Measurements from ENCODE around the gene YWHAH. TPM values are rescaled to one million over a fixed set of nuclear protein-coding genes. Genes with fewer than 3 reads are reported as not detected.

The YWHAH gene
- total RNA-seq, 2 donors from 2014 or later, result 162 to 193 TPM

DNA sequence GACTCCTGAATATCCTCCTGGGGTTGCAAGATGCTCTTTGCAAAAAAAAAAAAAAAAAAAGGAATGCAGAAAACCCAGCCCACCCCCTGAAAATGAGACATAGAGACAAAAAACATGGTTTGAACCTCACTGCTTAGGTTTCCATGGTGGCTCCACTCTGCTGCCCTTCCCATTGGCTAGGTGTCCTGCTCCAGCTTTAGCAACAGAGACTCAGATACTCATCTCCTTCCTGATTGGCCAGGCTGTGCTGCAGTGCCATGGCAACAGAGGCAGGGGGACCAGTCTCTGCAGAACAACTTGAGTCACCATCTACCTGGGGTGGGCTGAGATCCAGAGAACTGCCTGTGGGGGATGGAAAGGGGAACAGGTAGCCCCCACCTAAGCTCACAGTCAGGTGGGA lies 17.4 kb upstream of the YWHAH start:
- no peaks in the 10 kb centered on the region for H3K9me3 ChIP-seq (ENCODE audit: control insufficient read depth, low read length)
- TF ChIP-seq, protein P1, sequence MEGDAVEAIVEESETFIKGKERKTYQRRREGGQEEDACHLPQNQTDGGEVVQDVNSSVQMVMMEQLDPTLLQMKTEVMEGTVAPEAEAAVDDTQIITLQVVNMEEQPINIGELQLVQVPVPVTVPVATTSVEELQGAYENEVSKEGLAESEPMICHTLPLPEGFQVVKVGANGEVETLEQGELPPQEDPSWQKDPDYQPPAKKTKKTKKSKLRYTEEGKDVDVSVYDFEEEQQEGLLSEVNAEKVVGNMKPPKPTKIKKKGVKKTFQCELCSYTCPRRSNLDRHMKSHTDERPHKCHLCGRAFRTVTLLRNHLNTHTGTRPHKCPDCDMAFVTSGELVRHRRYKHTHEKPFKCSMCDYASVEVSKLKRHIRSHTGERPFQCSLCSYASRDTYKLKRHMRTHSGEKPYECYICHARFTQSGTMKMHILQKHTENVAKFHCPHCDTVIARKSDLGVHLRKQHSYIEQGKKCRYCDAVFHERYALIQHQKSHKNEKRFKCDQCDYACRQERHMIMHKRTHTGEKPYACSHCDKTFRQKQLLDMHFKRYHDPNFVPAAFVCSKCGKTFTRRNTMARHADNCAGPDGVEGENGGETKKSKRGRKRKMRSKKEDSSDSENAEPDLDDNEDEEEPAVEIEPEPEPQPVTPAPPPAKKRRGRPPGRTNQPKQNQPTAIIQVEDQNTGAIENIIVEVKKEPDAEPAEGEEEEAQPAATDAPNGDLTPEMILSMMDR (conservative IDR thresholded peaks at IDR 0.05), result no peak
- H3K36me3 ChIP-seq (ENCODE audit: control insufficient read depth, insufficient read depth, low read length), result no peaks in the 10 kb centered on the region
- peak; percentile 81 for DNase-seq
- no peak overlapping the region for H3K27ac ChIP-seq (ENCODE audit: low read depth, low read length)
- no peaks in the 10 kb centered on the region for H3K27me3 ChIP-seq (ENCODE audit: control insufficient read depth, insufficient read depth, low read length, poor library complexity, severe bottlenecking)
- H3K27me3 Mint-ChIP-seq (ENCODE audit: insufficient read depth), result no peaks in the 10 kb centered on the region
- H3K4me3 ChIP-seq (ENCODE audit: low read length), result no peak overlapping the region
- no peak overlapping the region for H3K9ac ChIP-seq (ENCODE audit: extremely low read depth, low read length, poor library complexity, severe bottlenecking)
- H3K4me3 Mint-ChIP-seq, result no peak overlapping the region
- H3K4me1 Mint-ChIP-seq, result no peaks in the 10 kb centered on the region
- no peaks in the 10 kb centered on the region for H3K36me3 Mint-ChIP-seq (ENCODE audit: low read depth)
- no peaks in the 10 kb centered on the region for H3K9me3 Mint-ChIP-seq
- H3K27ac Mint-ChIP-seq, result no peak overlapping the region
- no peaks in the 10 kb centered on the region for H3K4me1 ChIP-seq (ENCODE audit: control insufficient read depth, insufficient read depth, low read length)

DNA sequence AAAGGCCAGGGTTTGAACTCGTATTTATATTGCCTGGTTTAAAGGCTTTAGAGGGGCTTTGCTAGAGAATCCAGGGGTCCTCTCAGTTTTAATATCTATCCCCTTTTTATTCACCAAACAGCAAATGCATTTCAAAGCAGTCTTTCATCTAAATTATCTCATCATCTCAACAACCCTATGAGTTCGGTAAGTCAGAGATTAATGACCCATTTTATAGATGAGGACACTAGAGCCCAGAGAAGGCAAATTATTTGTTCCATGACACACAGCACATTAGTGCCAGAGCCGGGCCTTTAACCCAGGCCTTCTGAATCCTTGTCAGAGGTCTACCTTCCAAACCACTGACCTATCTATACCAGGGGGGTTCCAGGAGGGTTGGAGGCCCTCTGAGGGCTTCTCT lies 16.8 kb upstream of the YWHAH start:
- H3K4me3 Mint-ChIP-seq, result no peak overlapping the region
- H3K36me3 Mint-ChIP-seq (ENCODE audit: low read depth), result no peaks in the 10 kb centered on the region
- Histone ChIP-seq H3K9ac (ENCODE audit: extremely low read depth, low read length, poor library complexity, severe bottlenecking) (no peak overlapping the region), H3K4me1 (ENCODE audit: control insufficient read depth, insufficient read depth, low read length) (no peaks in the 10 kb centered on the region), H3K27me3 (ENCODE audit: control insufficient read depth, insufficient read depth, low read length, poor library complexity, severe bottlenecking) (no peaks in the 10 kb centered on the region), H3K9me3 (ENCODE audit: control insufficient read depth, low read length) (no peaks in the 10 kb centered on the region), H3K36me3 (ENCODE audit: control insufficient read depth, insufficient read depth, low read length) (no peaks in the 10 kb centered on the region), H3K4me3 (ENCODE audit: low read length) (no peak overlapping the region), H3K27ac (ENCODE audit: low read depth, low read length) (no peak overlapping the region)
- H3K27me3 Mint-ChIP-seq (ENCODE audit: insufficient read depth), result no peaks in the 10 kb centered on the region
- H3K27ac Mint-ChIP-seq, result no peak overlapping the region
- H3K9me3 Mint-ChIP-seq, result no peaks in the 10 kb centered on the region
- WGBS, 2 experiments (ENCODE audit: insufficient coverage in 1 of 2, insufficient read length in 1 of 2), result 77 to 82% methylated on average over 2 to 3 of the region's 3 CpGs
- no peak for DNase-seq
- no peaks in the 10 kb centered on the region for H3K4me1 Mint-ChIP-seq
- TF ChIP-seq, protein P1 (conservative IDR thresholded peaks at IDR 0.05), result no peak

DNA sequence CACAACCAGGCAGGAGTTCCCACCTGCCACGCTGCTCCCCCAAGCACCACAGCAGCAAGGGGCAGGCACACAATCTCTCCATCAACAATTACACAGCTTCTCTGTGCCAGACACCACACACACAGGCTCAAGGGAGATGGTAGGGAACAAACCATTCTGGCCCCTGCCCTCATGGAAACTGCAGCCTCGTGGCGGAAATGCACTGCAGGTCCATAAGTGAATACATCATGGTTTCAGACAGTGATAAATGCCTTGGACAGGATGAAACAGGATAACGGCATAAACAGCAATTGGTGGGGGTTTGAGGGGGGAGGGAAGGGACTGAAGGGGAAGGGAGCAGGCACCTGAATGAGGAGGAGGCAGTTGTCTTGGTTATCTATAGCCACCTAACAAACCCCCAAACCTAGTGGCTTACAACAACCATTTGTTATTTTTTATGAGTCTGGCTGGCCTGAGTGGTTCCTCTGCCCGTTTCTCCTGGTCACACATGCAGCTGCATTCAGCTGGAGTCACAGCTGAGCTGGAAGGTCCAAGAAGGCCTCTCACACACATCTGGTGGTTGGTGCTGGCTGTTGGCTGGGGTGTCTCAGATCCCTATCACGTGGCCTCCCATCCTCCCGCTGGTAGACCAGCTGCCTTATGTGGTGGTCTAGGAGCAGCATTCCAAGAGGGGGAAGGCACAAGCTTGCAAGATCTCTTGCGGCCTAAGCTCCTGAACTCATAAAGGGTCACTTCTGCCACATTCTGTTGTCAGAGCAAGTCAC lies 15.0 kb upstream of the YWHAH start:
- Mint-ChIP-seq H3K27me3 (ENCODE audit: insufficient read depth) (no peaks in the 10 kb centered on the region), H3K9me3 (no peaks in the 10 kb centered on the region), H3K27ac (no peak overlapping the region), H3K4me1 (no peaks in the 10 kb centered on the region), H3K36me3 (ENCODE audit: low read depth) (no peaks in the 10 kb centered on the region), H3K4me3 (no peak overlapping the region)
- Histone ChIP-seq H3K9ac (ENCODE audit: extremely low read depth, low read length, poor library complexity, severe bottlenecking) (no peak overlapping the region), H3K36me3 (ENCODE audit: control insufficient read depth, insufficient read depth, low read length) (no peaks in the 10 kb centered on the region), H3K4me1 (ENCODE audit: control insufficient read depth, insufficient read depth, low read length) (no peaks in the 10 kb centered on the region), H3K27ac (ENCODE audit: low read depth, low read length) (no peak overlapping the region), H3K4me3 (ENCODE audit: low read length) (no peak overlapping the region), H3K27me3 (ENCODE audit: control insufficient read depth, insufficient read depth, low read length, poor library complexity, severe bottlenecking) (no peaks in the 10 kb centered on the region), H3K9me3 (ENCODE audit: control insufficient read depth, low read length) (no peaks in the 10 kb centered on the region)
- TF ChIP-seq, protein P1 (conservative IDR thresholded peaks at IDR 0.05), result no peak
- WGBS, 2 experiments (ENCODE audit: insufficient coverage in 1 of 2, insufficient read length in 1 of 2), result 86 to 87% methylated on average over 7 to 8 of the region's 8 CpGs
- DNase-seq, result no peak
